K562 (cell line): ENCODE measurements around the gene GPR3. TPM values are rescaled to one million over a fixed set of nuclear protein-coding genes. Genes with fewer than 3 reads are reported as not detected.

Experiments
- ATAC-seq: fragments of 200-7000 bp; cut with Tn5 transposase; 3 replicates; pipeline ENCODE4 v1.9.1; 2020; ENCODE audit warnings: moderate library complexity
- BruUV-seq: library from RNA; stranded (reverse); fragments of 400-500 nt; replicated peaks from 2 replicates; lab custom pipeline; 2021; lab: Mats Ljungman, UMichigan
- CTCF ChIA-PET: fragments of 300-600 bp; formaldehyde crosslinking; extraction: SDS; loops from one replicate; lab custom pipeline; 2021; ENCODE audit warnings: low intra/inter-chr PET ratio; lab: Yijun Ruan, JAX
- POLR2A ChIA-PET: fragments of 300-600, 350-650 bp; sonication (Branson Sonifier 250); formaldehyde crosslinking; extraction: SDS; loops from one replicate; lab custom pipeline; 2021; ENCODE audit warnings: antibody characterized with exemption, inconsistent platforms; lab: Yijun Ruan, JAX
- DNase-seq, 4 experiments: peaks; one replicate each; pipeline versions ENCODE4 v3.0.0 to v3.0.0-alpha.2; 2011 to 2018; ENCODE audit warnings: low spot score in 3 of 4, mixed read lengths in 3 of 4; ENCODE audit errors: extremely low read depth in 1 of 4
- FAIRE-seq: peaks from 2 replicates; lab custom pipeline; 2011; peaks lifted over from hg19 to GRCh38; lab: Jason Lieb, UNC
- H2AFZ ChIP-seq: 2 replicates; pipeline ENCODE4 v1.6.0; 2011; ENCODE audit warnings: low read depth, low read length, control low read depth, inconsistent platforms
- H3K27ac ChIP-seq: fragments of 200-600 bp; 3 replicates; pipeline ENCODE4 v1.8.0; 2011; ENCODE audit warnings: low read depth, mild to moderate bottlenecking, control low read depth, inconsistent platforms, low read length, moderate library complexity, mixed read lengths; ENCODE audit errors: extremely low read depth
- H3K27me3 ChIP-seq, 2 experiments: fragments of 300-600 bp in 1 of 2; 2 replicates in 1 of 2; 3 replicates in 1 of 2; pipeline versions ENCODE4 v1.6.0 to v1.8.0; 2011; ENCODE audit warnings: inconsistent platforms in 2 of 2, low read length in 2 of 2, mild to moderate bottlenecking in 1 of 2, mixed read lengths in 1 of 2, moderate library complexity in 1 of 2; ENCODE audit not compliant: control insufficient read depth in 2 of 2, insufficient read depth in 2 of 2
- H3K36me3 ChIP-seq: fragments of 300-600 bp; 3 replicates; pipeline ENCODE4 v1.8.0; 2011; ENCODE audit warnings: mild to moderate bottlenecking, low read length, inconsistent platforms; ENCODE audit not compliant: control insufficient read depth, insufficient read depth
- H3K4me1 ChIP-seq, 2 experiments: fragments of 200-600 bp in 1 of 2; replicated peaks in 1 of 2; 2 replicates in 1 of 2; 3 replicates in 1 of 2; pipeline versions ENCODE4 v1.5.1 to v1.8.0; 2011; ENCODE audit warnings: inconsistent platforms in 2 of 2, low read length in 2 of 2, mild to moderate bottlenecking in 1 of 2, mixed read lengths in 1 of 2, moderate library complexity in 1 of 2; ENCODE audit not compliant: control insufficient read depth in 2 of 2, insufficient read depth in 2 of 2
- H3K4me2 ChIP-seq: 2 replicates; pipeline ENCODE4 v1.6.1; 2011; ENCODE audit warnings: low read length, control low read depth, inconsistent platforms, mixed read lengths; ENCODE audit not compliant: insufficient read depth
- H3K4me3 ChIP-seq: fragments of 200-600 bp; sonication (generic), shearing (Covaris generic); 2 replicates; pipeline ENCODE4 v1.5.1; 2016; ENCODE audit warnings: control low read depth, inconsistent platforms
- H3K79me2 ChIP-seq: fragments of 200-600 bp; 3 replicates; pipeline ENCODE4 v1.8.0; 2011; ENCODE audit warnings: low read length, inconsistent platforms; ENCODE audit not compliant: control insufficient read depth, insufficient read depth
- H3K9ac ChIP-seq, 2 experiments: 2 replicates each; pipeline versions ENCODE4 v1.6.0 to v1.6.1; 2011; ENCODE audit warnings: low read depth in 2 of 2, low read length in 2 of 2, control low read depth in 1 of 2, inconsistent platforms in 1 of 2, mild to moderate bottlenecking in 1 of 2, mixed read lengths in 1 of 2; ENCODE audit not compliant: insufficient read depth in 1 of 2
- H3K9me1 ChIP-seq: one replicate; pipeline ENCODE4 v1.6.0; 2011; ENCODE audit warnings: inconsistent platforms, mild to moderate bottlenecking, low read length, moderate library complexity; ENCODE audit not compliant: control insufficient read depth, insufficient read depth
- H3K9me3 ChIP-seq: replicated peaks from 2 replicates; pipeline ENCODE4 v1.5.1; 2011; ENCODE audit warnings: low read depth, low read length, inconsistent platforms; ENCODE audit not compliant: control insufficient read depth, insufficient read depth
- H4K20me1 ChIP-seq: replicated peaks from 2 replicates; pipeline ENCODE4 v1.6.1; 2011; ENCODE audit warnings: low read length, inconsistent platforms, mixed read lengths; ENCODE audit not compliant: control insufficient read depth, insufficient read depth
- CHD1 ChIP-seq: fragments of 200-600 bp; sonication (generic); IDR thresholded peaks from one replicate; pipeline ENCODE4 v1.6.1; 2012; ENCODE audit warnings: mild to moderate bottlenecking, moderate library complexity, low read length, inconsistent platforms
- CREB1 ChIP-seq, 2 experiments: sonication (generic) in 1 of 2; formaldehyde crosslinking in 1 of 2; IDR thresholded peaks; 2 replicates each; pipeline versions ENCODE4 v1.6.1 to v1.8.0; 2012 to 2022; ENCODE audit warnings: inconsistent platforms in 1 of 2, mild to moderate bottlenecking in 1 of 2, missing genetic modification reagents in 1 of 2, moderate library complexity in 1 of 2
- FOXA3 ChIP-seq, 2 experiments: fragments of 450-650 bp in 1 of 2; sonication (generic) in 1 of 2; formaldehyde crosslinking; IDR thresholded peaks in 1 of 2; conservative IDR thresholded peaks in 1 of 2; 2 replicates each; pipeline versions ENCODE4 v1.4.0 to v1.8.0; 2020 to 2022; ENCODE audit warnings: mild to moderate bottlenecking in 2 of 2, missing genetic modification reagents in 1 of 2
- GABPB1 ChIP-seq: sonication (generic); formaldehyde crosslinking; IDR thresholded peaks from 2 replicates; pipeline ENCODE4 v1.8.0; 2022; ENCODE audit warnings: mild to moderate bottlenecking, missing genetic modification reagents
- HCFC1 ChIP-seq: IDR thresholded peaks from 2 replicates; pipeline ENCODE4 v1.6.1; 2012; ENCODE audit warnings: low read depth, low read length, improper control_type of control experiment
- KLF6 ChIP-seq: fragments of 250-450 bp; sonication (Bioruptor Pico); IDR thresholded peaks from 2 replicates; pipeline ENCODE4 v1.4.0; 2020; ENCODE audit warnings: mild to moderate bottlenecking, moderate library complexity, borderline replicate concordance
- NR1H2 ChIP-seq: sonication (generic); formaldehyde crosslinking; IDR thresholded peaks from 2 replicates; pipeline ENCODE4 v1.4.0; 2020; ENCODE audit warnings: mild to moderate bottlenecking, missing genetic modification reagents
- PHF20 ChIP-seq: fragments of 450-650 bp; IDR thresholded peaks from 2 replicates; pipeline ENCODE4 v1.6.1; 2018; ENCODE audit not compliant: partially characterized antibody
- SAP30 ChIP-seq: fragments of 200-600 bp; sonication (generic); IDR thresholded peaks from 2 replicates; pipeline ENCODE4 v1.6.1; 2012; ENCODE audit warnings: borderline replicate concordance, low read depth, mild to moderate bottlenecking, moderate library complexity, low read length, control low read depth, inconsistent platforms; ENCODE audit not compliant: insufficient read depth, poor library complexity, severe bottlenecking
- SP1 ChIP-seq: sonication (generic); formaldehyde crosslinking; IDR thresholded peaks from 2 replicates; pipeline ENCODE4 v1.8.1; 2022; ENCODE audit warnings: mild to moderate bottlenecking, missing genetic modification reagents
- ZNF12 ChIP-seq: sonication (generic); formaldehyde crosslinking; IDR thresholded peaks from 2 replicates; pipeline ENCODE4 v1.4.0; 2020; ENCODE audit warnings: mild to moderate bottlenecking, missing genetic modification reagents
- ZNF124 ChIP-seq: sonication (generic); formaldehyde crosslinking; IDR thresholded peaks from 2 replicates; pipeline ENCODE4 v1.8.1; 2022; ENCODE audit warnings: missing genetic modification reagents
- ZNF717 ChIP-seq: fragments of 250-450 bp; sonication (Bioruptor Pico); IDR thresholded peaks from 2 replicates; pipeline ENCODE4 v1.5.0; 2021
- WGBS: fragments of 100-300 bp; shearing (Covaris generic); methylation state at CpG from one replicate; pipeline ENCODE4 v1.1.6; 2016; ENCODE audit warnings: low coverage, mixed read lengths; ENCODE audit not compliant: insufficient coverage; ENCODE audit errors: missing lambda C conversion rate; 5-methylcytosine and 5-hydroxymethylcytosine counted together
- in situ Hi-C: fragments of 300-500 bp; cut with MboI; formaldehyde crosslinking; loops from 4 replicates; pipeline ENCODE4 v1.15.0; 2018; ENCODE audit warnings: inconsistent platforms, mixed read lengths
- intact Hi-C: fragments of 100-400 bp; cut with micrococcal nuclease; formaldehyde crosslinking; loops from 2 replicates; pipeline ENCODE4 v1.14.2; 2022
- polyA plus RNA-seq, 8 experiments: library from polyadenylated mRNA; depleted of rRNA in 4 of 8; stranded (reverse) in 5 of 8; unstranded in 3 of 8; fragments of >200 nt; fragmentation: Nextera tagmentation in 2 of 8; fragmentation: Illumina TruSeq in 1 of 8; extraction: Ambion mirVana in 2 of 8; extraction: Trizol in 1 of 8; gene quantifications; 2 replicates each; pipeline versions ENCODE4 v1.2.1 to v1.2.3, GENCODE V29; 2011 to 2014; ENCODE audit warnings: inconsistent platforms in 1 of 8, missing spikeins in 1 of 8
- total RNA-seq, 7 experiments: library from RNA; depleted of rRNA in 6 of 7; stranded (reverse); fragments of >200 nt in 6 of 7; fragmentation: Illumina TruSeq in 2 of 7; extraction: Trizol in 2 of 7; gene quantifications; 2 replicates each; pipeline versions ENCODE4 v1.2.1 to v1.2.3, GENCODE V29; 2011 to 2021; ENCODE audit warnings: low replicate concordance in 1 of 7
- TF ChIP-seq, protein P1 (sequence below): fragments of 200-800 bp; sonication (Bioruptor generic); IDR thresholded peaks from 2 replicates; pipeline ENCODE4 v1.6.1; 2017; ENCODE audit warnings: missing genetic modification characterization, missing compliant biosample characterization
- TF ChIP-seq, protein P2 (sequence below): fragments of 250-450 bp; sonication (Bioruptor Pico); IDR thresholded peaks from 2 replicates; pipeline ENCODE4 v1.5.0; 2020; ENCODE audit warnings: mild to moderate bottlenecking, borderline replicate concordance

GPR3 gene
- total and polyA plus RNA-seq, 9 of the 15 experiments (the other 6 are each of a cell fraction or from before 2014, with no cell fraction given), result 0.24 to 11.5 (median 3.7) TPM

DNA sequence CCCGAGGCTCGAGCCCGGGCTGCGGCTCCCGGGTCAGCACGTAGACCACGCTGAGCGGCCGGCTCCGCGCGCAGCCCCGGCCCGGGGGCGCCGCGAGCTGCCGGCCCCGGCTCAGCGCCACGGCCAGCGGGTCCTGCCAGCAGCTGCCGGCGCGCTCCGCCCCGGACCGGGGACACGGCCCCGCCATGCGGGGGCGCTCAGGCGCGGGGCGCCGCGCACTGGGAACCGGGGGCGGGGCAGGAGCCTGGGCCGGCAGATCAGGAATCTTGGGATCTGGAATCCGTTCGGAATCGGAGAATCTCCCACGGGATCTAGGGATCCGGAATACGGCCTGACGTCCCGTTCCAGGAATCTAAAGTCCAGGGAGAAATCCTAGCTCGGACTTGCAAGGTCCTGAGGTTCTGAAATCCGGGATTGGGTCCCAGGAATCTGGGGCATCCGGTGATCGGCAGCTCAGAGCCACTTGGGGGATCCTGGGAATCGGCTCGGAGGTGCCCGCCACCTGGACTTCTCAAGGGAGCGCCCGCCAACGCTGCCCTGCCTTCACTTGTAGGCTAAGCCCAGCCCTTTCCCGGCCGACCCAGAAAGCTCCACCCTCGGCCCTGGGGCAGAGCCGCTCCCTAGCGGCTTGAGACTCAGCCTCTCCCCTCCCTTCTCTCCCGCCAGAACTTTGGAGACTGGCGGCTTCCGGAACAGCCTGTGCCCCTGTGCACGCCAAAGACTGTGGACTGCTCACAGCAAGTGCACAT, 25.8 kb upstream of the GPR3 start, which contains the start of gene MAP3K6 (continued):
- TF ChIP-seq, protein P1, sequence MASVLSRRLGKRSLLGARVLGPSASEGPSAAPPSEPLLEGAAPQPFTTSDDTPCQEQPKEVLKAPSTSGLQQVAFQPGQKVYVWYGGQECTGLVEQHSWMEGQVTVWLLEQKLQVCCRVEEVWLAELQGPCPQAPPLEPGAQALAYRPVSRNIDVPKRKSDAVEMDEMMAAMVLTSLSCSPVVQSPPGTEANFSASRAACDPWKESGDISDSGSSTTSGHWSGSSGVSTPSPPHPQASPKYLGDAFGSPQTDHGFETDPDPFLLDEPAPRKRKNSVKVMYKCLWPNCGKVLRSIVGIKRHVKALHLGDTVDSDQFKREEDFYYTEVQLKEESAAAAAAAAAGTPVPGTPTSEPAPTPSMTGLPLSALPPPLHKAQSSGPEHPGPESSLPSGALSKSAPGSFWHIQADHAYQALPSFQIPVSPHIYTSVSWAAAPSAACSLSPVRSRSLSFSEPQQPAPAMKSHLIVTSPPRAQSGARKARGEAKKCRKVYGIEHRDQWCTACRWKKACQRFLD (CRISPR knock-in tag), result no peak
- TF ChIP-seq CHD1, result peak; percentile 45
- peak; percentile 82 for TF ChIP-seq SAP30

DNA sequence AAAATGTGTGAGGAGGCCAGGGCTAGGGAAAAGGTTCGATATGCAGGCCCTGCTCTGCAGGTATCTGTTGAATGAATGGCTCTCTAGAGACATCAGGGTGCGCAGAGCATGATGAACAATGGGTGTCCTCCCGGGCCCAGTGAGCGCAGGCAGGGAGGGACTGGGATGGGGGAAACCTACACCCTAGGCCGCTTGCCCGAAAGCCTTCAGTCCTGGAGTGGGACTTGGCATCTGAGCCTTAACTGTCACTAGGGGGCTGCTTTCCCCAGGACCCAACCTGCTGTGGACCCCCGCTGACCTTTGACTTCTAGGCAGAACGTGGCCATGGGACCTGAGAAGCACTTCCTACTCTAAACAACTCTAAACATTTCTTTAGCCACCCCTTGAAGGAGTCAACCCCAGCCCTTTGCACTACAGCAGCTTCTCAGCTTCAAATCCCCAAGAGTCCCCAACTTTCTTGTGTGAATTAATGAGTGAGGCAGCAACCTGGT, 25.2 kb upstream of the GPR3 start:
- Histone ChIP-seq H4K20me1 (no peaks in the 10 kb centered on the region; the same call in 1 of the 2 replicates), H3K27ac (peak overlapping the region; percentile 78), H3K9ac (peak overlapping the region; percentile 85 to 91), H3K36me3 (no peaks in the 10 kb centered on the region), H2AFZ (peak overlapping the region; percentile 86), H3K9me1 (no peaks in the 10 kb centered on the region), H3K4me3 (peak overlapping the region; percentile 82), H3K4me1 (peaks cover 20 to 47% of the 10 kb centered on the region in 2 experiments; a peak in 4 of 5 replicates), H3K9me3 (no peaks in the 10 kb centered on the region), H3K27me3 (no peaks in the 10 kb centered on the region), H3K4me2 (peak overlapping the region; percentile 84), H3K79me2 (no peaks in the 10 kb centered on the region)
- in situ Hi-C loops, result no loop called here
- POLR2A ChIA-PET, result interaction anchor here (0.6 to 3.3 kb wide), 16 partner anchors 10 to 333 kb away, joined by 3 to 20 read pairs (median 5); partner anchors contain the start of genes CD164L2 and SYTL1
- no peak for DNase-seq
- 48% methylated on average over 8 of the region's 8 CpGs for WGBS
- FAIRE-seq, result no peak
- ATAC-seq, result peak; percentile 3
- intact Hi-C loops, result loop anchor here (10.0 kb wide), 1 partner anchor 172 kb away; no protein-coding TSS in a partner anchor
- CTCF ChIA-PET, result interaction anchor here (0.6 to 1.0 kb wide), 3 partner anchors 15 to 84 kb away, joined by 3 to 5 read pairs (median 4); no protein-coding TSS in a partner anchor
- BruUV-seq, result no TSS peak
- 0 out of 2 replicates have a peak, but pooled peaks have one; percentile 75 for TF ChIP-seq NR1H2
- TF ChIP-seq SP1 (CRISPR knock-in tag), result no peak
- peak; percentile 50; the same call in 1 of the 2 replicates for TF ChIP-seq ZNF12
- TF ChIP-seq KLF6 (CRISPR knock-in tag), result no peak
- no peak for TF ChIP-seq CREB1 (IDR thresholded peaks at IDR 0.05)
- no peak for TF ChIP-seq CREB1 (CRISPR knock-in tag; IDR thresholded peaks at IDR 0.05)
- TF ChIP-seq PHF20, result peak; percentile 66
- no peak; the same call in 1 of the 2 replicates for TF ChIP-seq GABPB1 (CRISPR knock-in tag)
- TF ChIP-seq, protein P2, sequence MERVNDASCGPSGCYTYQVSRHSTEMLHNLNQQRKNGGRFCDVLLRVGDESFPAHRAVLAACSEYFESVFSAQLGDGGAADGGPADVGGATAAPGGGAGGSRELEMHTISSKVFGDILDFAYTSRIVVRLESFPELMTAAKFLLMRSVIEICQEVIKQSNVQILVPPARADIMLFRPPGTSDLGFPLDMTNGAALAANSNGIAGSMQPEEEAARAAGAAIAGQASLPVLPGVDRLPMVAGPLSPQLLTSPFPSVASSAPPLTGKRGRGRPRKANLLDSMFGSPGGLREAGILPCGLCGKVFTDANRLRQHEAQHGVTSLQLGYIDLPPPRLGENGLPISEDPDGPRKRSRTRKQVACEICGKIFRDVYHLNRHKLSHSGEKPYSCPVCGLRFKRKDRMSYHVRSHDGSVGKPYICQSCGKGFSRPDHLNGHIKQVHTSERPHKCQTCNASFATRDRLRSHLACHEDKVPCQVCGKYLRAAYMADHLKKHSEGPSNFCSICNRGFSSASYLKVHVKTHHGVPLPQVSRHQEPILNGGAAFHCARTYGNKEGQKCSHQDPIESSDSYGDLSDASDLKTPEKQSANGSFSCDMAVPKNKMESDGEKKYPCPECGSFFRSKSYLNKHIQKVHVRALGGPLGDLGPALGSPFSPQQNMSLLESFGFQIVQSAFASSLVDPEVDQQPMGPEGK (CRISPR knock-in tag), result 0 out of 2 replicates have a peak, but pooled peaks have one; percentile 44
- no peak for TF ChIP-seq ZNF124
- TF ChIP-seq ZNF717 (CRISPR knock-in tag), result peak; percentile 56; the same call in 1 of the 2 replicates
- no peak for TF ChIP-seq HCFC1
- no peak for TF ChIP-seq FOXA3 (CRISPR knock-in tag; conservative IDR thresholded peaks at IDR 0.05 in 1 of 2, IDR thresholded peaks at IDR 0.05 in 1 of 2)
